Psoas muscle (tissue), 8 donors: Measurements from ENCODE around the gene OR5B17. TPM values are rescaled to one million over a fixed set of nuclear protein-coding genes. Genes with fewer than 3 reads are reported as not detected.

Experiments
- ATAC-seq, 4 donors: fragments of 200-7000 bp; cut with Tn5 transposase; one replicate each; pipeline ENCODE4 v1.9.1; 2020; ENCODE audit warnings: moderate library complexity in 3 of 4, mild to moderate bottlenecking in 2 of 4
- DNase-seq, 2 donors: peaks; one replicate each; pipeline ENCODE4 v3.0.0-alpha.2; 2020
- H3K27ac ChIP-seq: fragments of 200-600 bp; one replicate; pipeline ENCODE4 v1.8.0; 2022
- H3K27me3 ChIP-seq, 3 donors: fragments of 200-600 bp in 1 of 3; one replicate each; pipeline versions ENCODE4 v1.6.1 to v1.8.0; 2013 to 2022; ENCODE audit warnings: low read length in 2 of 3, mild to moderate bottlenecking in 2 of 3, moderate library complexity in 1 of 3; ENCODE audit not compliant: insufficient read depth in 3 of 3
- H3K36me3 ChIP-seq, 2 donors: fragments of 200-600 bp in 1 of 2; one replicate each; pipeline versions ENCODE4 v1.6.1 to v1.8.0; 2013 to 2022; ENCODE audit warnings: low read depth in 1 of 2, mild to moderate bottlenecking in 1 of 2, moderate library complexity in 1 of 2; ENCODE audit not compliant: insufficient read depth in 1 of 2
- H3K4me1 ChIP-seq: fragments of 200-600 bp; one replicate; pipeline ENCODE4 v1.8.0; 2022
- H3K4me3 ChIP-seq: fragments of 200-600 bp; one replicate; pipeline ENCODE4 v1.8.0; 2022; ENCODE audit warnings: mild to moderate bottlenecking
- H3K9me3 ChIP-seq: fragments of 200-600 bp; one replicate; pipeline ENCODE4 v1.8.0; 2022
- CTCF ChIP-seq: fragments of 200-600 bp; IDR thresholded peaks from one replicate; pipeline ENCODE4 v1.8.0; 2022; ENCODE audit warnings: antibody characterized with exemption
- WGBS, 3 donors: extraction: QIAGEN DNeasy Blood & Tissue Kit; methylation state at CpG; one replicate each; pipeline versions ENCODE4 v1.1.6 to v1.1.7; 2013; 5-methylcytosine and 5-hydroxymethylcytosine counted together
- intact Hi-C, 2 donors: fragments of 100-400 bp; cut with DNase I; formaldehyde crosslinking; loops; one replicate each; pipeline versions ENCODE4 v1.11.0 to v1.14.2; 2022
- polyA plus RNA-seq, 3 donors: library from polyadenylated mRNA; stranded (reverse); fragments of 200-250 nt; gene quantifications; one replicate each; pipeline ENCODE4 v1.2.3, GENCODE V29; 2013
- total RNA-seq, 4 donors: library from RNA; stranded (reverse); fragmentation: NEBNext Ultra II Directional in 2 of 4; extraction: Animal tissue kit (Norgen Biotek cat#: 25700) in 2 of 4; gene quantifications; one replicate each; pipeline versions ENCODE4 v1.2.1 to v1.2.4, GENCODE V29; 2021 to 2023
- donor health status: healthy with polysubstance abuse.
- donor health status: DM: no; HTN: no; CAD: no; lungs with moderate emphysema.
- donor health status: Bipolar disorder and iron deficiency.
- donor health status: healthy.
- donor health status: DM: yes; HTN: yes; CAD: no.
- donor health status: DM: no; HTN: no; CAD: no.
- donor health status: DM: no; HTN: no; CAD: no.
- donor health status: DM: yes; HTN: yes; CAD: no.

Gene OR5B17
- total and polyA plus RNA-seq, 7 donors = not detected

GRCh38 chr11:58392746-58393145, 33.9 kb upstream of the OR5B17 start:
- 30 to 56% (median 42%) methylated on average over 1 of the region's 1 CpG for WGBS, 3 donors
- no peak for ATAC-seq
- DNase-seq = no peak
- intact Hi-C loops = no loop called here
- no peak overlapping the region for H3K4me3 ChIP-seq
- no peaks in the 10 kb centered on the region for H3K36me3 ChIP-seq
- H3K27me3 ChIP-seq = no peaks in the 10 kb centered on the region
- no peaks in the 10 kb centered on the region for H3K9me3 ChIP-seq
- no peak overlapping the region for H3K27ac ChIP-seq
- H3K4me1 ChIP-seq = no peaks in the 10 kb centered on the region
- no peak for TF ChIP-seq CTCF

- H3K36me3 ChIP-seq = no peaks in the 10 kb centered on the region
- H3K9me3 ChIP-seq = no peaks in the 10 kb centered on the region
- no peak for DNase-seq
- no peak overlapping the region for H3K4me3 ChIP-seq
- H3K27ac ChIP-seq = no peak overlapping the region
- H3K4me1 ChIP-seq = no peaks in the 10 kb centered on the region
- intact Hi-C loops = no loop called here
- ATAC-seq = no peak
- H3K27me3 ChIP-seq = no peaks in the 10 kb centered on the region
- WGBS, 3 donors = 97 to 100% (median 98%) methylated on average over 1 of the region's 1 CpG
- no peak for TF ChIP-seq CTCF
These were observed 33.0 kb upstream of the OR5B17 start for GRCh38 chr11:58391879-58392278.

GRCh38 chr11:58390551-58391063, 31.7 kb upstream of the OR5B17 start:
- H3K4me1 ChIP-seq = no peaks in the 10 kb centered on the region
- no peak for TF ChIP-seq CTCF
- intact Hi-C loops = no loop called here
- H3K27me3 ChIP-seq = no peaks in the 10 kb centered on the region
- no peak overlapping the region for H3K27ac ChIP-seq
- 71 to 86% (median 84%) methylated on average over 14 to 18 of the region's 18 CpGs for WGBS, 3 donors
- H3K36me3 ChIP-seq = no peaks in the 10 kb centered on the region
- DNase-seq (no peak), ATAC-seq (no peak)
- H3K9me3 ChIP-seq = no peaks in the 10 kb centered on the region
- no peak overlapping the region for H3K4me3 ChIP-seq

GRCh38 chr11:58354727-58355126, 4.1 kb downstream of the OR5B17 start:
- WGBS, 3 donors = 77 to 84% (median 82%) methylated on average over 3 of the region's 3 CpGs
- Histone ChIP-seq H3K27me3 (no peaks in the 10 kb centered on the region), H3K4me1 (no peaks in the 10 kb centered on the region), H3K9me3 (no peaks in the 10 kb centered on the region), H3K4me3 (no peak overlapping the region), H3K36me3 (no peaks in the 10 kb centered on the region), H3K27ac (no peak overlapping the region)
- intact Hi-C loops = no loop called here
- no peak for TF ChIP-seq CTCF
- DNase-seq (no peak), ATAC-seq (no peak)

GRCh38 chr11:58345204-58345603, 13.7 kb downstream of the OR5B17 start:
- H3K4me3 ChIP-seq = no peak overlapping the region
- DNase-seq (no peak), ATAC-seq (no peak)
- H3K36me3 ChIP-seq = no peaks in the 10 kb centered on the region
- WGBS, 3 donors = 38 to 47% (median 45%) methylated on average over 2 of the region's 2 CpGs
- TF ChIP-seq CTCF = no peak
- no peaks in the 10 kb centered on the region for H3K27me3 ChIP-seq
- no peak overlapping the region for H3K27ac ChIP-seq
- H3K4me1 ChIP-seq = no peaks in the 10 kb centered on the region
- peaks cover 7% of the 10 kb centered on the region for H3K9me3 ChIP-seq
- intact Hi-C loops = no loop called here
